Esophagus squamous epithelium (tissue), 5 donors: Measurements from ENCODE around the gene LRRC74A. TPM values are rescaled to one million over a fixed set of nuclear protein-coding genes. Genes with fewer than 3 reads are reported as not detected.
"Not testable (repeated sequence)": the region's sequence is repeated elsewhere in the genome, so short reads cannot be mapped to it uniquely, and the experiment has no call there.

Experiments
- DNase-seq: peaks from one replicate; lab custom pipeline; 2025; lab: John Stamatoyannopoulos, UW
- H3K27ac ChIP-seq, 4 donors: fragments of 200-600 bp; sonication (generic); one replicate each; pipeline ENCODE4 v1.5.1; 2016 to 2019; ENCODE audit warnings: mild to moderate bottlenecking in 1 of 4
- H3K27me3 ChIP-seq, 4 donors: fragments of 200-600 bp; sonication (generic); 1 replicate in 3 of 4; 2 replicates in 1 of 4; pipeline versions ENCODE4 v1.5.1 to v1.6.0; 2017 to 2021; ENCODE audit warnings: antibody characterized with exemption in 1 of 4
- H3K36me3 ChIP-seq, 3 donors: fragments of 200-600 bp; sonication (generic); one replicate each; pipeline ENCODE4 v1.5.1; 2016 to 2019
- H3K4me1 ChIP-seq, 3 donors: fragments of 200-600 bp; sonication (generic); one replicate each; pipeline ENCODE4 v1.5.1; 2017 to 2019
- H3K4me3 ChIP-seq, 4 donors: fragments of 200-600 bp; sonication (generic); 1 replicate in 3 of 4; 2 replicates in 1 of 4; pipeline ENCODE4 v1.5.1; 2016 to 2019; ENCODE audit warnings: mild to moderate bottlenecking in 2 of 4, moderate library complexity in 1 of 4
- H3K9me3 ChIP-seq, 3 donors: fragments of 200-600 bp; sonication (generic); one replicate each; pipeline ENCODE4 v1.5.1; 2016 to 2019
- CTCF ChIP-seq, 6 experiments: fragments of 450-650 bp in 4 of 6; fragments of 200-600 bp in 2 of 6; sonication (generic) in 2 of 6; IDR thresholded peaks; one replicate each; pipeline ENCODE4 v1.5.1; 2016 to 2019; ENCODE audit warnings: antibody characterized with exemption in 6 of 6, mild to moderate bottlenecking in 4 of 6, moderate library complexity in 4 of 6
- POLR2A ChIP-seq, 4 donors: fragments of 450-650 bp; IDR thresholded peaks; one replicate each; pipeline ENCODE4 v1.6.1; 2017; ENCODE audit warnings: antibody characterized with exemption in 4 of 4, mild to moderate bottlenecking in 4 of 4, moderate library complexity in 3 of 4
- WGBS, 2 donors: methylation state at CpG; one replicate each; pipeline ENCODE4 v1.1.5; 2018; 5-methylcytosine and 5-hydroxymethylcytosine counted together
- intact Hi-C: fragments of 100-400 bp; cut with DNase I; formaldehyde crosslinking; loops from one replicate; pipeline ENCODE4 v1.15.0; 2022
- total RNA-seq, 4 donors: library from RNA; depleted of rRNA; stranded (reverse); fragments of >200 nt; gene quantifications; one replicate each; pipeline ENCODE4 v1.1.0, GENCODE V29; 2016
- donor health status: DM: yes; HTN: yes; CAD: no.

Gene LRRC74A
- total RNA-seq, 4 donors from 2014 or later = not detected

- no peaks in the 10 kb centered on the region for H3K9me3 ChIP-seq
- H3K27ac ChIP-seq = no peak overlapping the region
- intact Hi-C loops = no loop called here
- DNase-seq = no peak
- no peaks in the 10 kb centered on the region for H3K36me3 ChIP-seq
- peaks cover 18 to 32% (median 24%) of the 10 kb centered on the region in 3 donors for H3K4me1 ChIP-seq
- TF ChIP-seq POLR2A (IDR thresholded peaks at IDR 0.05) = no peak
- no peak overlapping the region for H3K4me3 ChIP-seq
- WGBS, 2 donors = 40 to 47% methylated on average over 1 to 3 of the region's 3 CpGs
- H3K27me3 ChIP-seq = no peaks in the 10 kb centered on the region
Observed at GRCh38 chr14:76908834-76909233, 82.6 kb downstream of the LRRC74A start.

GRCh38 chr14:76909266-76909665 is 83.1 kb downstream of the LRRC74A start:
- no peak for TF ChIP-seq POLR2A (IDR thresholded peaks at IDR 0.05)
- TF ChIP-seq CTCF (IDR thresholded peaks at IDR 0.05) = no peak
- WGBS, 2 donors = 38 to 50% methylated on average over 1 to 2 of the region's 2 CpGs
- no peak overlapping the region for H3K4me3 ChIP-seq
- no peaks in the 10 kb centered on the region for H3K27me3 ChIP-seq
- H3K4me1 ChIP-seq = peaks cover 22 to 32% (median 26%) of the 10 kb centered on the region in 3 donors
- H3K27ac ChIP-seq = no peak overlapping the region
- no peaks in the 10 kb centered on the region for H3K9me3 ChIP-seq
- DNase-seq = no peak
- intact Hi-C loops = no loop called here
- H3K36me3 ChIP-seq = no peaks in the 10 kb centered on the region

GRCh38 chr14:76910371-76910890 is 84.2 kb downstream of the LRRC74A start:
- no peaks in the 10 kb centered on the region for H3K9me3 ChIP-seq
- peaks cover 23 to 32% (median 28%) of the 10 kb centered on the region in 3 donors for H3K4me1 ChIP-seq
- intact Hi-C loops = no loop called here
- H3K36me3 ChIP-seq = no peaks in the 10 kb centered on the region
- no peaks in the 10 kb centered on the region for H3K27me3 ChIP-seq
- WGBS, 2 donors = 54 to 76% methylated on average over 2 to 4 of the region's 4 CpGs
- DNase-seq = no peak
- no peak overlapping the region for H3K4me3 ChIP-seq
- H3K27ac ChIP-seq = no peak overlapping the region
- no peak for TF ChIP-seq POLR2A (IDR thresholded peaks at IDR 0.05)
- no peak for TF ChIP-seq CTCF (IDR thresholded peaks at IDR 0.05)

- Histone ChIP-seq H3K9me3 (no peaks in the 10 kb centered on the region), H3K27me3 (no peaks in the 10 kb centered on the region), H3K4me3 (no peak overlapping the region), H3K27ac (no peak overlapping the region), H3K4me1 (peaks cover 27 to 37% (median 28%) of the 10 kb centered on the region in 3 donors), H3K36me3 (no peaks in the 10 kb centered on the region)
- TF ChIP-seq POLR2A (IDR thresholded peaks at IDR 0.05) = no peak
- TF ChIP-seq CTCF (IDR thresholded peaks at IDR 0.05) = no peak
- intact Hi-C loops = no loop called here
- 14 to 25% methylated on average over 1 of the region's 1 CpG for WGBS, 2 donors
- DNase-seq = no peak
Observed at GRCh38 chr14:76911473-76911872, 85.3 kb downstream of the LRRC74A start.

GRCh38 chr14:76914533-76915081 is 88.4 kb downstream of the LRRC74A start:
- intact Hi-C loops = loop anchor here (5.0 kb wide), 1 partner anchor 113 kb away; the partner anchor contains the start of gene IRF2BPL
- H3K4me1 ChIP-seq = peaks cover 56 to 68% (median 57%) of the 10 kb centered on the region in 3 donors
- not testable (repeated sequence) for H3K9me3 ChIP-seq, DNase-seq, H3K36me3 ChIP-seq, H3K4me3 ChIP-seq, H3K27me3 ChIP-seq
- TF ChIP-seq POLR2A (IDR thresholded peaks at IDR 0.05) = peak in 1 of 4 donors; percentile 12
- H3K27ac ChIP-seq = peak overlapping the region; percentile 55 to 95 (median 82)
- WGBS, 2 donors = 48 to 63% methylated on average over 3 to 5 of the region's 8 CpGs

GRCh38 chr14:76916040-76916715 is 90.0 kb downstream of the LRRC74A start:
- intact Hi-C loops = loop anchor here (5.0 kb wide), 1 partner anchor 111 kb away; the partner anchor contains the start of gene IRF2BPL
- Histone ChIP-seq H3K9me3 (no peaks in the 10 kb centered on the region), H3K27me3 (no peaks in the 10 kb centered on the region), H3K4me1 (peaks cover 70 to 82% (median 70%) of the 10 kb centered on the region in 3 donors), H3K4me3 (no peak overlapping the region), H3K27ac (peak overlapping the region in 2 of 4 donors; percentile 93 to 95), H3K36me3 (no peaks in the 10 kb centered on the region)
- TF ChIP-seq POLR2A (IDR thresholded peaks at IDR 0.05) (no peak), CTCF (IDR thresholded peaks at IDR 0.05) (no peak)
- WGBS, 2 donors = 79% methylated on average over 15 of the region's 15 CpGs
- DNase-seq = no peak
